Endothelial cell of umbilical vein (primary cell): Measurements from ENCODE around the gene RALGAPB. TPM values are rescaled to one million over a fixed set of nuclear protein-coding genes. Genes with fewer than 3 reads are reported as not detected.
A peak's percentile ranks its signal among the peaks of the same experiment; 100 is the strongest.

Experiments
- BruUV-seq: library from RNA; stranded (reverse); fragments of 400-500 nt; replicated peaks from 2 replicates; lab custom pipeline; 2021; lab: Mats Ljungman, UMichigan
- CTCF ChIA-PET: fragments of 300-600, 350-600 bp; sonication (Branson Sonifier 250); formaldehyde crosslinking; loops from one replicate; lab custom pipeline; 2021; ENCODE audit warnings: antibody characterized with exemption, inconsistent platforms; lab: Charles Lee
- POLR2A ChIA-PET: fragments of 300-600, 350-600 bp; sonication (Branson Sonifier 250); formaldehyde crosslinking; loops from one replicate; lab custom pipeline; 2021; ENCODE audit warnings: antibody characterized with exemption, inconsistent platforms; lab: Charles Lee
- DNase-seq: peaks from one replicate; pipeline ENCODE4 v3.0.0-alpha.2; 2011; ENCODE audit warnings: low read depth, low spot score
- FAIRE-seq: peaks from 2 replicates; lab custom pipeline; 2011; peaks lifted over from hg19 to GRCh38; lab: Jason Lieb, UNC
- H2AFZ ChIP-seq: 2 replicates; pipeline ENCODE4 v1.6.0; 2012; ENCODE audit warnings: low read depth, low read length, control low read depth, inconsistent platforms
- H3K27ac ChIP-seq: 2 replicates; pipeline ENCODE4 v1.5.1; 2011; ENCODE audit warnings: low read depth, mild to moderate bottlenecking, control low read depth, low read length, moderate library complexity; ENCODE audit not compliant: insufficient read depth
- H3K27me3 ChIP-seq, 2 experiments: 2 replicates each; pipeline versions ENCODE4 v1.6.0 to v1.6.1; 2011; ENCODE audit warnings: low read length in 2 of 2, mixed read lengths in 1 of 2; ENCODE audit not compliant: control insufficient read depth in 2 of 2, insufficient read depth in 2 of 2
- H3K36me3 ChIP-seq, 2 experiments: 2 replicates in 1 of 2; 3 replicates in 1 of 2; pipeline ENCODE4 v1.5.1; 2011; ENCODE audit warnings: low read length in 2 of 2, mild to moderate bottlenecking in 1 of 2, moderate library complexity in 1 of 2; ENCODE audit not compliant: control insufficient read depth in 2 of 2, insufficient read depth in 2 of 2; ENCODE audit errors: extremely low read depth in 1 of 2
- H3K4me1 ChIP-seq: 3 replicates; pipeline ENCODE4 v1.5.1; 2011; ENCODE audit warnings: mild to moderate bottlenecking, low read length; ENCODE audit not compliant: control insufficient read depth, insufficient read depth; ENCODE audit errors: extremely low read depth
- H3K4me2 ChIP-seq: 2 replicates; pipeline ENCODE4 v1.6.1; 2011; ENCODE audit warnings: low read length, control low read depth, mixed read lengths; ENCODE audit not compliant: insufficient read depth
- H3K4me3 ChIP-seq, 3 experiments: fragments of 200-600 bp in 1 of 3; sonication (generic), shearing (Covaris generic) in 1 of 3; replicated peaks in 1 of 3; 2 replicates each; pipeline ENCODE4 v1.5.1; 2011 to 2016; ENCODE audit warnings: control low read depth in 3 of 3, low read length in 3 of 3, mild to moderate bottlenecking in 2 of 3, inconsistent platforms in 1 of 3, low read depth in 1 of 3, moderate library complexity in 1 of 3; ENCODE audit not compliant: insufficient read depth in 1 of 3
- H3K79me2 ChIP-seq: 2 replicates; pipeline ENCODE4 v1.6.0; 2012; ENCODE audit warnings: low read length, inconsistent platforms; ENCODE audit not compliant: control insufficient read depth, insufficient read depth
- H3K9ac ChIP-seq: replicated peaks from 2 replicates; pipeline ENCODE3; 2011; ENCODE audit warnings: low read length, control low read depth; ENCODE audit not compliant: insufficient read depth; ENCODE audit errors: extremely low read depth
- H3K9me1 ChIP-seq: replicated peaks from 3 replicates; pipeline ENCODE4 v1.6.0; 2011; ENCODE audit warnings: mild to moderate bottlenecking, low read length; ENCODE audit not compliant: control insufficient read depth, insufficient read depth; ENCODE audit errors: extremely low read depth
- H3K9me3 ChIP-seq: replicated peaks from 2 replicates; pipeline ENCODE4 v1.5.1; 2012; ENCODE audit warnings: low read length, inconsistent platforms; ENCODE audit not compliant: control insufficient read depth, insufficient read depth
- H4K20me1 ChIP-seq: replicated peaks from 2 replicates; pipeline ENCODE3; 2011; ENCODE audit warnings: mild to moderate bottlenecking, low read length; ENCODE audit not compliant: control insufficient read depth, insufficient read depth; ENCODE audit errors: extremely low read depth
- MYC ChIP-seq: IDR thresholded peaks from one replicate; pipeline ENCODE4 v1.6.1; 2011; ENCODE audit warnings: mild to moderate bottlenecking, low read depth, low read length
- POLR2A ChIP-seq: IDR thresholded peaks from 2 replicates; pipeline ENCODE4 v1.6.1; 2012; ENCODE audit warnings: low read depth, mild to moderate bottlenecking, control low read depth, low read length
- POLR2AphosphoS5 ChIP-seq: IDR thresholded peaks from 2 replicates; pipeline ENCODE4 v1.6.1; 2012; ENCODE audit warnings: low read depth, mild to moderate bottlenecking, control low read depth, low read length, moderate library complexity; ENCODE audit not compliant: insufficient read depth
- dilution Hi-C: fragments of 300-500 bp; cut with MboI; formaldehyde crosslinking; loops from one replicate; pipeline ENCODE4 v1.15.0; 2019; ENCODE audit warnings: low sequenced_read_pairs; ENCODE audit not compliant: extremely low pct_ligation_motif_present
- intact Hi-C: fragments of 100-400 bp; cut with micrococcal nuclease; formaldehyde crosslinking; loops from one replicate; pipeline ENCODE4 v1.10.0; 2022
- polyA plus RNA-seq, 4 experiments: library from polyadenylated mRNA; depleted of rRNA in 3 of 4; stranded (reverse) in 3 of 4; unstranded in 1 of 4; fragments of >200 nt; gene quantifications; 2 replicates each; pipeline versions ENCODE4 v1.2.1 to v1.2.3, GENCODE V29; 2011 to 2012; ENCODE audit warnings: missing spikeins in 1 of 4
- total RNA-seq: library from RNA; stranded (reverse); gene quantifications from 2 replicates; pipeline ENCODE4 v1.2.3, GENCODE V29; 2021
- TF ChIP-seq, protein P1 (sequence below), 2 donors: IDR thresholded peaks; 1 replicate in 1 of 2; 2 replicates in 1 of 2; pipeline ENCODE4 v1.5.1; 2011; ENCODE audit warnings: low read length in 2 of 2, mild to moderate bottlenecking in 2 of 2, moderate library complexity in 2 of 2, control low read depth in 1 of 2, inconsistent platforms in 1 of 2, low read depth in 1 of 2; ENCODE audit not compliant: insufficient read depth in 1 of 2; ENCODE audit errors: extremely low read depth in 1 of 2

The RALGAPB gene
- total and polyA plus RNA-seq, 2 donors (not counting 3 experiments of a cell fraction or from before 2014, with no cell fraction given) = 12.8 to 38.7 TPM

- H4K20me1 ChIP-seq = no peaks in the 10 kb centered on the region
- H3K4me2 ChIP-seq = peak overlapping the region; percentile 94
- no peak overlapping the region for H3K27ac ChIP-seq
- peaks cover 18% of the 10 kb centered on the region for H3K4me1 ChIP-seq
- CTCF ChIA-PET = interaction anchor here (1.0 to 5.8 kb wide), 5 partner anchors 13 to 40 kb away, joined by 3 to 106 read pairs (median 6); partner anchors contain the start of gene RALGAPB
- H3K79me2 ChIP-seq = peaks cover 62% of the 10 kb centered on the region
- H3K36me3 ChIP-seq = peaks cover 17 to 36% of the 10 kb centered on the region in 2 experiments
- no peaks in the 10 kb centered on the region for H3K27me3 ChIP-seq
- no peak for TF ChIP-seq POLR2AphosphoS5
- TF ChIP-seq, protein P1, sequence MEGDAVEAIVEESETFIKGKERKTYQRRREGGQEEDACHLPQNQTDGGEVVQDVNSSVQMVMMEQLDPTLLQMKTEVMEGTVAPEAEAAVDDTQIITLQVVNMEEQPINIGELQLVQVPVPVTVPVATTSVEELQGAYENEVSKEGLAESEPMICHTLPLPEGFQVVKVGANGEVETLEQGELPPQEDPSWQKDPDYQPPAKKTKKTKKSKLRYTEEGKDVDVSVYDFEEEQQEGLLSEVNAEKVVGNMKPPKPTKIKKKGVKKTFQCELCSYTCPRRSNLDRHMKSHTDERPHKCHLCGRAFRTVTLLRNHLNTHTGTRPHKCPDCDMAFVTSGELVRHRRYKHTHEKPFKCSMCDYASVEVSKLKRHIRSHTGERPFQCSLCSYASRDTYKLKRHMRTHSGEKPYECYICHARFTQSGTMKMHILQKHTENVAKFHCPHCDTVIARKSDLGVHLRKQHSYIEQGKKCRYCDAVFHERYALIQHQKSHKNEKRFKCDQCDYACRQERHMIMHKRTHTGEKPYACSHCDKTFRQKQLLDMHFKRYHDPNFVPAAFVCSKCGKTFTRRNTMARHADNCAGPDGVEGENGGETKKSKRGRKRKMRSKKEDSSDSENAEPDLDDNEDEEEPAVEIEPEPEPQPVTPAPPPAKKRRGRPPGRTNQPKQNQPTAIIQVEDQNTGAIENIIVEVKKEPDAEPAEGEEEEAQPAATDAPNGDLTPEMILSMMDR (IDR thresholded peaks at IDR 0.05; ENCODE audit: extremely low read depth in 1 of 2, insufficient read depth in 1 of 2, low read depth in 1 of 2, low read length in 2 of 2) = no peak
- no peak for TF ChIP-seq MYC
- TF ChIP-seq POLR2A = no peak
- no peak overlapping the region for H2AFZ ChIP-seq
- no peak for FAIRE-seq
- POLR2A ChIA-PET = interaction anchor here (1.0 to 2.1 kb wide), 3 partner anchors 7 to 39 kb away, joined by 3 to 40 read pairs (median 13); partner anchors contain the start of gene RALGAPB
- dilution Hi-C loops (no loop called here), intact Hi-C loops (no loop called here)
- no peaks in the 10 kb centered on the region for H3K9me3 ChIP-seq
- no TSS peak for BruUV-seq
- no peak for DNase-seq
- H3K4me3 ChIP-seq = peak overlapping the region; percentile 70 to 84 (median 77)
- peak overlapping the region; percentile 81 for H3K9ac ChIP-seq
- H3K9me1 ChIP-seq = no peaks in the 10 kb centered on the region
These were observed 39.2 kb upstream of the RALGAPB start for GRCh38 chr20:38433304-38433972.
